ENCODE results near the gene TRIM9. TPM values are rescaled to one million over a fixed set of nuclear protein-coding genes. Genes with fewer than 3 reads are reported as not detected.
"Not testable (repeated sequence)": the region's sequence is repeated elsewhere in the genome, so short reads cannot be mapped to it uniquely, and the experiment has no call there.

Gene TRIM9
- total RNA-seq, 1 donor from 2014 or later = 8.6 TPM

GRCh38 chr14:50967103-50967502 is 127.8 kb downstream of the TRIM9 start:
- no peak for DNase-seq (ENCODE audit: low read depth)

GRCh38 chr14:50964683-50965390 is 130.1 kb downstream of the TRIM9 start:
- DNase-seq (ENCODE audit: low read depth) = peak; percentile 80

- no peak for DNase-seq (ENCODE audit: low read depth)
Observed at GRCh38 chr14:50963919-50964318, 131.0 kb downstream of the TRIM9 start.

- DNase-seq (ENCODE audit: low read depth) = peak; percentile 34
Observed at GRCh38 chr14:50961605-50962221, 133.2 kb downstream of the TRIM9 start.

GRCh38 chr14:50957296-50957695 is 137.6 kb downstream of the TRIM9 start:
- DNase-seq (ENCODE audit: low read depth) = peak; percentile 28

- not testable (repeated sequence) for DNase-seq (ENCODE audit: low read depth)
Observed at GRCh38 chr14:50956421-50956820, 138.5 kb downstream of the TRIM9 start.

- DNase-seq (ENCODE audit: low read depth) = peak; percentile 92
Observed at GRCh38 chr14:50955373-50956043, 139.4 kb downstream of the TRIM9 start.

- DNase-seq (ENCODE audit: low read depth) = peak; percentile 75
Observed at GRCh38 chr14:50954811-50955372, 140.0 kb downstream of the TRIM9 start.

GRCh38 chr14:50953502-50953901 is 141.4 kb downstream of the TRIM9 start:
- no peak for DNase-seq (ENCODE audit: low read depth)

- DNase-seq (ENCODE audit: low read depth) = no peak
Observed at GRCh38 chr14:50951032-50951431, 143.9 kb downstream of the TRIM9 start.

- DNase-seq (ENCODE audit: low read depth) = no peak
Observed at GRCh38 chr14:50948205-50948604, 146.7 kb downstream of the TRIM9 start.

GRCh38 chr14:50947446-50947845 is 147.5 kb downstream of the TRIM9 start:
- peak; percentile 12 for DNase-seq (ENCODE audit: low read depth)

- DNase-seq (ENCODE audit: low read depth) = no peak
Observed at GRCh38 chr14:50946234-50946935, 148.5 kb downstream of the TRIM9 start.

GRCh38 chr14:50944647-50945413 is 150.1 kb downstream of the TRIM9 start:
- peak; percentile 67 for DNase-seq (ENCODE audit: low read depth)

GRCh38 chr14:50943943-50944646 is 150.8 kb downstream of the TRIM9 start, which contains the start of gene PYGL:
Gene PYGL (minus strand): TSS chr14:50944483. CDS start chr14:50944403, 80 bp downstream.
- peak; percentile 83 for DNase-seq (ENCODE audit: low read depth)

- DNase-seq (ENCODE audit: low read depth) = peak; percentile 70
Observed at GRCh38 chr14:50943261-50943942, 151.5 kb downstream of the TRIM9 start.

GRCh38 chr14:50941638-50942037 is 153.3 kb downstream of the TRIM9 start:
- DNase-seq (ENCODE audit: low read depth) = not testable (repeated sequence)

GRCh38 chr14:50941151-50941550 is 153.8 kb downstream of the TRIM9 start:
- peak; percentile 61 for DNase-seq (ENCODE audit: low read depth)

- no peak for DNase-seq (ENCODE audit: low read depth)
Observed at GRCh38 chr14:50937800-50938199, 157.1 kb downstream of the TRIM9 start.

Measured in myocyte (in vitro differentiated cells).